Stimulated activated CD8-positive, alpha-beta memory T cell treated with anti-CD3 and anti-CD28 coated beads, Interleukin-4, amount 100 ng/mL, for 4 hours (primary cell): Measurements from ENCODE around the gene TELO2.

ENCODE experiments used
- DNase-seq, 2 donors: peaks; one replicate each; pipeline ENCODE4 v3.0.0-alpha.2; 2020; ENCODE audit warnings: low read depth in 2 of 2, low spot score in 1 of 2

TELO2 gene

GRCh38 chr16:1553946-1554825 is 61.0 kb downstream of the TELO2 start:
- no peak for DNase-seq

DNA sequence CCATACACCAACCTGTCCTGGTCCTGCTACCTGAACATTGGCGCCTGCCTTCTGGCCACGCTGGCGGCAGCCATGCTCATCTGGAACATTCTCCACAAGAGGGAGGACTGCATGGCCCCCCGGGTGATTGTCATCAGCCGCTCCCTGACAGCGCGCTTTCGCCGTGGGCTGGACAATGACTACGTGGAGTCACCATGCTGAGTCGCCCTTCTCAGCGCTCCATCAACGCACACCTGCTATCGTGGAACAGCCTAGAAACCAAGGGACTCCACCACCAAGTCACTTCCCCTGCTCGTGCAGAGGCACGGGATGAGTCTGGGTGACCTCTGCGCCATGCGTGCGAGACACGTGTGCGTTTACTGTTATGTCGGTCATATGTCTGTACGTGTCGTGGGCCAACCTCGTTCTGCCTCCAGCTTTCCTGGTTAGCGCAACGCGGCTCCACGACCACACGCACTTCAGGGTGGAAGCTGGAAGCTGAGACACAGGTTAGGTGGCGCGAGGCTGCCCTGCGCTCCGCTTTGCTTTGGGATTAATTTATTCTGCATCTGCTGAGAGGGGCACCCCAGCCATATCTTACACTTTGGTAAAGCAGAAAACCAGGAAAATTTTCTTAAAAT is 61.8 kb downstream of the TELO2 start:
- DNase-seq: no peak

- no peak for DNase-seq
Observed at GRCh38 chr16:1556254-1556653, 63.1 kb downstream of the TELO2 start.

GRCh38 chr16:1557074-1557473 is 63.9 kb downstream of the TELO2 start:
- no peak for DNase-seq

DNA sequence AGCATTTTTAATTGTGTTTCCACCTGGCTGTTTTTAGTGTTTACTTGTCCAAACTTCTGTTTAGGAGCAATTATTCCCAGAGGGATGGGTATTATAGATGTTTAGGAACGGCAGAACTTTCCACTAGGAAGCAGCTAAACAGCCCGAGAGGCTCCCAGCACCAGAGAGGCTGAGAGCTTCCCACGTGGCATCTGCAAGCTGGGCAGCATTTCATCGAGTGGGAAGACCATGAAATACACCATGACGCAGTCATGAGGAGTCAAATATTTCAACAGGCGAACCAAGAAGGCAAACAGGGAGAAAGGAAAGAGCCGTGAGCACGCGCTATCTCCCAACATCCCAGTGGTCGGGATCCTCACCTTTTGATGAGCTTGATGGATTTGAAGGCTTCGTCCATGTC is 64.4 kb downstream of the TELO2 start:
- no peak for DNase-seq

GRCh38 chr16:1559446-1559975 is 66.4 kb downstream of the TELO2 start:
- no peak for DNase-seq
